ENCODE measurements around the gene FBXO38.

The FBXO38 gene

GRCh38 chr5:148455185-148455584 is 71.4 kb downstream of the FBXO38 start:
- H2AFZ ChIP-seq (ENCODE audit: low read length): no peak overlapping the region
- no peak overlapping the region for H3K4me3 ChIP-seq (ENCODE audit: low read length, poor library complexity, severe bottlenecking)
- H3K4me1 ChIP-seq (ENCODE audit: insufficient read depth, low read length, poor library complexity, severe bottlenecking): no peaks in the 10 kb centered on the region
- no peaks in the 10 kb centered on the region for H3K9me2 ChIP-seq (replicated peaks; ENCODE audit: low read depth, low read length)
- no peak for TF ChIP-seq CTCF (conservative IDR thresholded peaks at IDR 0.05; ENCODE audit: low read length)
- TF ChIP-seq EZH2phosphoT487 (IDR thresholded peaks at IDR 0.05; ENCODE audit: borderline replicate concordance): no peak
- H3K79me2 ChIP-seq (ENCODE audit: insufficient read depth, low read length): no peaks in the 10 kb centered on the region
- H3K27me3 ChIP-seq (ENCODE audit: insufficient read depth, low read length, poor library complexity, severe bottlenecking): no peaks in the 10 kb centered on the region
- no peaks in the 10 kb centered on the region for H3F3A ChIP-seq (ENCODE audit: low read depth)
- no peak overlapping the region for H3K4me2 ChIP-seq (ENCODE audit: low read depth, low read length, poor library complexity, severe bottlenecking)
- no peak overlapping the region for H3K9ac ChIP-seq (ENCODE audit: low read depth, low read length, poor library complexity, severe bottlenecking)
- H3K9me3 ChIP-seq (ENCODE audit: insufficient read depth, low read depth, low read length): no peaks in the 10 kb centered on the region
- no peaks in the 10 kb centered on the region for H3K36me3 ChIP-seq (ENCODE audit: insufficient read depth, low read length)
- H4K20me1 ChIP-seq (ENCODE audit: insufficient read depth, low read length, poor library complexity, severe bottlenecking): no peaks in the 10 kb centered on the region

GRCh38 chr5:148457183-148457620 is 73.4 kb downstream of the FBXO38 start:
- H3F3A ChIP-seq (ENCODE audit: low read depth): no peaks in the 10 kb centered on the region
- no peak overlapping the region for H3K4me3 ChIP-seq (ENCODE audit: low read length, poor library complexity, severe bottlenecking)
- no peaks in the 10 kb centered on the region for H3K9me3 ChIP-seq (ENCODE audit: insufficient read depth, low read depth, low read length)
- H3K9ac ChIP-seq (ENCODE audit: low read depth, low read length, poor library complexity, severe bottlenecking): no peak overlapping the region
- H4K20me1 ChIP-seq (ENCODE audit: insufficient read depth, low read length, poor library complexity, severe bottlenecking): no peaks in the 10 kb centered on the region
- TF ChIP-seq EZH2phosphoT487 (IDR thresholded peaks at IDR 0.05; ENCODE audit: borderline replicate concordance) (no peak), CTCF (conservative IDR thresholded peaks at IDR 0.05; ENCODE audit: low read length) (peak; percentile 79)
- peak overlapping the region; percentile 71 for H2AFZ ChIP-seq (ENCODE audit: low read length)
- H3K27me3 ChIP-seq (ENCODE audit: insufficient read depth, low read length, poor library complexity, severe bottlenecking): no peaks in the 10 kb centered on the region
- peak overlapping the region; percentile 38 for H3K4me2 ChIP-seq (ENCODE audit: low read depth, low read length, poor library complexity, severe bottlenecking)
- H3K79me2 ChIP-seq (ENCODE audit: insufficient read depth, low read length): no peaks in the 10 kb centered on the region
- H3K9me2 ChIP-seq (replicated peaks; ENCODE audit: low read depth, low read length): no peaks in the 10 kb centered on the region
- H3K36me3 ChIP-seq (ENCODE audit: insufficient read depth, low read length): no peaks in the 10 kb centered on the region
- no peaks in the 10 kb centered on the region for H3K4me1 ChIP-seq (ENCODE audit: insufficient read depth, low read length, poor library complexity, severe bottlenecking)

- Histone ChIP-seq H3K4me2 (ENCODE audit: low read depth, low read length, poor library complexity, severe bottlenecking) (no peak overlapping the region), H3K4me3 (ENCODE audit: low read length, poor library complexity, severe bottlenecking) (no peak overlapping the region), H3K9me3 (ENCODE audit: insufficient read depth, low read depth, low read length) (no peaks in the 10 kb centered on the region), H3K4me1 (ENCODE audit: insufficient read depth, low read length, poor library complexity, severe bottlenecking) (no peaks in the 10 kb centered on the region), H3F3A (ENCODE audit: low read depth) (no peaks in the 10 kb centered on the region), H2AFZ (ENCODE audit: low read length) (no peak overlapping the region), H3K9me2 (replicated peaks; ENCODE audit: low read depth, low read length) (no peaks in the 10 kb centered on the region), H3K9ac (ENCODE audit: low read depth, low read length, poor library complexity, severe bottlenecking) (no peak overlapping the region), H3K79me2 (ENCODE audit: insufficient read depth, low read length) (no peaks in the 10 kb centered on the region), H3K36me3 (ENCODE audit: insufficient read depth, low read length) (no peaks in the 10 kb centered on the region), H3K27me3 (ENCODE audit: insufficient read depth, low read length, poor library complexity, severe bottlenecking) (no peaks in the 10 kb centered on the region), H4K20me1 (ENCODE audit: insufficient read depth, low read length, poor library complexity, severe bottlenecking) (no peaks in the 10 kb centered on the region)
- no peak for TF ChIP-seq EZH2phosphoT487 (IDR thresholded peaks at IDR 0.05; ENCODE audit: borderline replicate concordance)
- TF ChIP-seq CTCF (conservative IDR thresholded peaks at IDR 0.05; ENCODE audit: low read length): no peak
These were observed 74.5 kb downstream of the FBXO38 start for GRCh38 chr5:148458036-148458888.
